HEK293T (cell line): Measurements from ENCODE around the gene NAV2.

ENCODE experiments used
- CTBP1 ChIP-seq: fragments of 450-650 bp; IDR thresholded peaks from 2 replicates; pipeline ENCODE4 v1.6.1; 2016; ENCODE audit warnings: borderline replicate concordance
- ELF4 ChIP-seq: fragments of 450-650 bp; IDR thresholded peaks from 2 replicates; pipeline ENCODE4 v1.6.1; 2017; ENCODE audit warnings: antibody characterized with exemption
- FOXA1 ChIP-seq: fragments of 450-650 bp; IDR thresholded peaks from 2 replicates; pipeline ENCODE4 v1.6.1; 2016; ENCODE audit warnings: mild to moderate bottlenecking
- FOXK2 ChIP-seq: fragments of 450-650 bp; IDR thresholded peaks from 2 replicates; pipeline ENCODE4 v1.6.1; 2016; ENCODE audit warnings: mild to moderate bottlenecking

DNA sequence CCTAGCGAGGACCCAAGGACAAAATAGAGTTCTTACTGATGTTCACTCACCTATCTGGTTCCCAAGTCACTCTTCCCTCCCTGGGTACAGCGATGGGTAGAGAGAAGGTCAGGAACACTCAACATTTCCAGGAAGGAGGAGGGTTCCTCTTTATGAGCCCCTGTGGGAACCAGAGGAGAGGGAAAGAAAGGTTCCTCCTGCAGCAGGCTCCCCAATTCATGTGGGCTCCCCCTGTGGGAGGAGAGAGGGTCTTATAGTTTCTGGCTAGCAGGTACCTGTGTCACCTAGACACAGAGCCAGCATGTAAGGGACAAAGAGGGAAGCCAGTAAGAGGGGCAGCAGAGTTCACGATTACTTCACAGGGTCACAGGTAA, 354.1 kb downstream of the NAV2 start:
- TF ChIP-seq FOXA1: no peak
- TF ChIP-seq FOXK2: no peak
- TF ChIP-seq ELF4: no peak
- no peak for TF ChIP-seq CTBP1
